Activated T-helper 1 cell treated with anti-CD3 and anti-CD28 coated beads, Interleukin-12 subunit alpha, Interleukin-12 subunit beta, Interleukin-2, Interleukin-4 antibody, amounts not matched to agents 30 ng/mL and 10 ng/mL and 1 ng/mL, durations not matched to agents 14 hours and 24 hours and 36 hours (primary cell): ENCODE results near the gene SCN8A. TPM values are rescaled to one million over a fixed set of nuclear protein-coding genes. Genes with fewer than 3 reads are reported as not detected.

ENCODE experiments used
- DNase-seq: peaks from one replicate; pipeline ENCODE4 v3.0.0; 2021; ENCODE audit warnings: low spot score
- H3K27ac Mint-ChIP-seq: one replicate; pipeline ENCODE4 v1.8.0; 2021; ENCODE audit warnings: mild to moderate bottlenecking, mixed read lengths
- H3K27me3 Mint-ChIP-seq: one replicate; pipeline ENCODE4 v1.8.0; 2022; ENCODE audit warnings: mild to moderate bottlenecking, moderate library complexity, mixed read lengths; ENCODE audit not compliant: insufficient read depth
- H3K36me3 Mint-ChIP-seq: one replicate; pipeline ENCODE4 v1.8.0; 2021; ENCODE audit warnings: low read depth, mixed read lengths
- H3K4me1 Mint-ChIP-seq: one replicate; pipeline ENCODE4 v1.8.0; 2021; ENCODE audit warnings: low read depth, mixed read lengths
- H3K4me3 Mint-ChIP-seq: one replicate; pipeline ENCODE4 v1.8.0; 2021; ENCODE audit warnings: mild to moderate bottlenecking, moderate library complexity, mixed read lengths
- H3K9me3 Mint-ChIP-seq: one replicate; pipeline ENCODE4 v1.8.0; 2021; ENCODE audit warnings: mixed read lengths
- intact Hi-C: fragments of 100-400 bp; cut with micrococcal nuclease; formaldehyde crosslinking; loops from one replicate; pipeline ENCODE4 v1.15.1; 2024
- total RNA-seq: library from RNA; stranded (reverse); gene quantifications from 2 replicates; pipeline ENCODE4 v1.2.3, GENCODE V29; 2022

The SCN8A gene
- total RNA-seq, 1 donor from 2014 or later, result 0.26 TPM

GRCh38 chr12:51748235-51748634 lies 157.2 kb downstream of the SCN8A start:
- intact Hi-C loops, result no loop called here
- Mint-ChIP-seq H3K9me3 (no peaks in the 10 kb centered on the region), H3K4me1 (no peaks in the 10 kb centered on the region), H3K27me3 (peaks cover 27% of the 10 kb centered on the region), H3K27ac (no peak overlapping the region), H3K36me3 (no peaks in the 10 kb centered on the region), H3K4me3 (no peak overlapping the region)
- no peak for DNase-seq

DNA sequence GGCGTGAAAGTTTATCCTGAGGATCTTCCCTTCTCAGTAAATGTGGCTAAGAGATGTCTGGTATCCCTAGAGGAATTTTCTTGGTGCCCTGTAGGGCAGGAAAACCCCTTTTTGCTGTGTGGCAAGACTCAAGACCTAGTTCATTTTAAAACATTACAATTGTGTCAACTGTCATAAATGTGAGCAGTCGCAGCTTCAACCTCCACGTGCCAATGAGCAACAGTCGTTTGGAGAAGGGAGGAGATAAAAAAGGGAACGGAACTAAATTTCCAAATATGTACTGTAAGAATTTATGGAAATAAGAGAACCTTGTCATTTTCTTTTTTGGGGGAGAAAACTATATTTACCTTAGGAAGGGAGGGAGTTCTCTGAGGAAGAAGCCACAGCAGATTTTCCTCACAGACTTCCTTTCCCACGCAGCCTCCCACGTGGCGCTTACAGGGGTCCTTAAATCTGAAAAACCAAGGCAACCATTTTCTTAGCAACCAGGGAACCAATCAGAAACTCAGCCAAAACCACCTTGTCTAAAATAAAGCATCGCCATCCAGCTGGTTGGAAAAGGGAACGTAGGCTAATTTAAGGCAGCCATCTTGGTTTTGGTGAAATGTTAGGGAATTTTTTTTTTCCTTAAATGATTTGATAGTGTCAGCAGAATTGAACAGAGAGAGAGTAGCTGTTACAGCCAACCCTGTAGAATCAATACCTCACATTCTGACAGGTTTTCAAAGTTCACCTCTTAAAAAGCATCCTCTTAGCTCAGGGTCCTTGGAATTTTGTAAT lies 158.4 kb downstream of the SCN8A start:
- Mint-ChIP-seq H3K4me3 (no peak overlapping the region), H3K36me3 (no peaks in the 10 kb centered on the region), H3K27me3 (peaks cover 30% of the 10 kb centered on the region), H3K9me3 (no peaks in the 10 kb centered on the region), H3K4me1 (no peaks in the 10 kb centered on the region), H3K27ac (no peak overlapping the region)
- intact Hi-C loops, result no loop called here
- DNase-seq, result no peak

- Mint-ChIP-seq H3K27me3 (peaks cover 30% of the 10 kb centered on the region), H3K27ac (no peak overlapping the region), H3K9me3 (no peaks in the 10 kb centered on the region), H3K4me3 (no peak overlapping the region), H3K36me3 (no peaks in the 10 kb centered on the region), H3K4me1 (no peaks in the 10 kb centered on the region)
- intact Hi-C loops, result no loop called here
- DNase-seq, result no peak
Observed at GRCh38 chr12:51749986-51750317, 158.9 kb downstream of the SCN8A start.

- intact Hi-C loops, result no loop called here
- Mint-ChIP-seq H3K4me3 (no peak overlapping the region), H3K4me1 (no peaks in the 10 kb centered on the region), H3K27me3 (peaks cover 31% of the 10 kb centered on the region), H3K9me3 (no peaks in the 10 kb centered on the region), H3K36me3 (no peaks in the 10 kb centered on the region), H3K27ac (no peak overlapping the region)
- no peak for DNase-seq
Observed at GRCh38 chr12:51751661-51752060, 160.6 kb downstream of the SCN8A start.

DNA sequence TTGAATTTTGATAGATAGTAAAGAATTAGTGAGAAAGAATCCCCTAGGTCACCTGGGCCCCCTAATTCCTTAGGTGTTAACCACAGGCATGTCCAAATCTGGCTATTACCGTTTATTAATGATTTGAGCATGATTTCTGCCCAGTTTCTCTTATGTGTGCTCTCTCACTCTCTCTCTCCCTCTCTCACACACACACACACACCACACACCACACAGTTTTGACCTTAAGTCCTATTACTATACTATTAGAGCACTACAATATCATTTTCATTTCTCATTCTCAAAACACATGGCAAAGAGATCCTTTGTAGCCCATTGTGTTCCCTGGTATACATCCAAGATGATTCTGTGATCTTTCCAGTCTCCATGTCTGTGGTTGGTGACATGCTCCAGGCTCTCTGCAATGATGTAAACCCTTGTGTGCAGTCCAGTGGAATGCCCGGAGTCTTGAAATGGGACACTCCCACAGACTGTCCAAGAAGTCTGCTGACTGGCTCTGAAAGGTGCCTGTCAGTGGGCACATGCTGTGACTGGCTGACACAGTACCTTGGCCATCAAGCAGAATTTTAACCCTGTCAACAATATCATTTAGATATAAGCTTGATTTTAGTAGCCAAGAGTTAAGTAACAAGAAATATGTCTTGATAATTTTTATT lies 161.3 kb downstream of the SCN8A start:
- intact Hi-C loops, result no loop called here
- Mint-ChIP-seq H3K27ac (no peak overlapping the region), H3K27me3 (peaks cover 31% of the 10 kb centered on the region), H3K36me3 (no peaks in the 10 kb centered on the region), H3K4me1 (no peaks in the 10 kb centered on the region), H3K4me3 (no peak overlapping the region), H3K9me3 (no peaks in the 10 kb centered on the region)
- no peak for DNase-seq

DNA sequence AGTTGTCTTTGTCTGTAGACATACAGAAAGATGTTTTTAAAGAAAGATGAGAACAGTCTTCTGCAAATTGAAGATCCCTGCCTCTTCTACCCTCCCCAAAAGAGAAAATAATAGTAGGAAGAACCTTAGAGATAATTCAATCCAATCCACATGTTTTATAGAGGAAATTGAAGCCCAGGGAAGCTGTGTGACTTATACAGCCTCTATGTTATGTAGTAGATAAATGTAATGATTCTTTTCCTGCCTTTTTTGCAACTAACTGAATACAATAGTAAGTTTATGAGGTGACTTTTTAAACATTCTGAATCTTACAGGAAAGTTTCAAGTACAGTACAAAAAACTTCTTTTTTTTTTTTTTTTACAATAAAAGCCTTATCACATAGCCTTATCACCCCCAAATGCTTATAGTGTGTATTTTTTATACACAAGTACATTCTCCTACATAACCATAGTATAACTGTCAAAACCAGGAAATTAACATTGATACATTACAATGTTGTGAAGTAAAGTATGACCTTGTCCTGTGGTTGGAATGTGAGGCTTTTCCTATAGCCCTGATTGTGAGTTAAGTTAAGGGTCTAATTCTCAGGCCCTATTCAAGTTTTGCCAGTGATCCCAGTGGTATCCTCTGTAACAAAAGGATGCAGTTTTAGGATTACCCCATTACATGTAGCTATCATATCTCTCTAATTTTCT lies 163.1 kb downstream of the SCN8A start:
- Mint-ChIP-seq H3K27ac (no peak overlapping the region), H3K4me1 (no peaks in the 10 kb centered on the region), H3K36me3 (no peaks in the 10 kb centered on the region), H3K4me3 (no peak overlapping the region), H3K27me3 (peaks cover 27% of the 10 kb centered on the region), H3K9me3 (no peaks in the 10 kb centered on the region)
- no peak for DNase-seq
- intact Hi-C loops, result no loop called here

GRCh38 chr12:51755251-51755650 lies 164.2 kb downstream of the SCN8A start:
- no peak for DNase-seq
- H3K27ac Mint-ChIP-seq, result no peak overlapping the region
- intact Hi-C loops, result no loop called here
- no peaks in the 10 kb centered on the region for H3K4me1 Mint-ChIP-seq
- H3K9me3 Mint-ChIP-seq, result no peaks in the 10 kb centered on the region
- H3K27me3 Mint-ChIP-seq, result peaks cover 27% of the 10 kb centered on the region
- no peak overlapping the region for H3K4me3 Mint-ChIP-seq
- H3K36me3 Mint-ChIP-seq, result no peaks in the 10 kb centered on the region

- no peaks in the 10 kb centered on the region for H3K4me1 Mint-ChIP-seq
- intact Hi-C loops, result no loop called here
Observed at GRCh38 chr12:51759175-51759574, 168.1 kb downstream of the SCN8A start.

DNA sequence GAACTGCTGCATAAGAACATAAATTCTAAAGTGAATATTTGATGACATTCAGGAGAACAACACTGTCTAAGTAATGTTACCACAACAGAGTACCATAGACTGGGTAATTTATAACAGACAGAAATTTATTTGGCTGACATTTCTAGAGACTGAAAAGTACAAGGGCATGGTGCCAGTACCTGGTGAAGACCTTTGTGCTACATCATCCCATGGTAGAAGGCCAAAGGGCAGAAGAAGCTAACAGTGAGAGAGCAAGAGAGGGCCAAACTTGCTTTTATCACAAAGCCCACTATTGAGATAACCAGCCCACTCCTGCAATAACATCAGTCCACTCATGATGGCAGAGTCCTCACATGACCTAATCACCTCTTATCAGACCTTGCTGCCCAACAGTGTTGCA lies 168.7 kb downstream of the SCN8A start:
- DNase-seq, result no peak
- peaks cover 5% of the 10 kb centered on the region for H3K27me3 Mint-ChIP-seq
- H3K27ac Mint-ChIP-seq, result no peak overlapping the region
- no peaks in the 10 kb centered on the region for H3K36me3 Mint-ChIP-seq
- intact Hi-C loops, result no loop called here
- no peaks in the 10 kb centered on the region for H3K4me1 Mint-ChIP-seq
- H3K9me3 Mint-ChIP-seq, result no peaks in the 10 kb centered on the region
- H3K4me3 Mint-ChIP-seq, result no peak overlapping the region

More at GRCh38 chr12:51759175-51759574, 168.1 kb downstream of the SCN8A start:
- peaks cover 8% of the 10 kb centered on the region for H3K27me3 Mint-ChIP-seq
- H3K4me3 Mint-ChIP-seq, result no peak overlapping the region
- no peak for DNase-seq
- H3K27ac Mint-ChIP-seq, result no peak overlapping the region
- no peaks in the 10 kb centered on the region for H3K9me3 Mint-ChIP-seq
- no peaks in the 10 kb centered on the region for H3K36me3 Mint-ChIP-seq

- Mint-ChIP-seq H3K4me1 (no peaks in the 10 kb centered on the region), H3K4me3 (no peak overlapping the region), H3K9me3 (no peaks in the 10 kb centered on the region), H3K27ac (no peak overlapping the region), H3K27me3 (peaks cover 4% of the 10 kb centered on the region), H3K36me3 (no peaks in the 10 kb centered on the region)
- intact Hi-C loops, result no loop called here
- no peak for DNase-seq
Observed at GRCh38 chr12:51760231-51760630, 169.2 kb downstream of the SCN8A start.

GRCh38 chr12:51763743-51764142 lies 172.7 kb downstream of the SCN8A start:
- Mint-ChIP-seq H3K36me3 (no peaks in the 10 kb centered on the region), H3K9me3 (no peaks in the 10 kb centered on the region), H3K4me3 (no peak overlapping the region), H3K4me1 (no peaks in the 10 kb centered on the region), H3K27me3 (peaks cover 2% of the 10 kb centered on the region), H3K27ac (no peak overlapping the region)
- no peak for DNase-seq
- intact Hi-C loops, result no loop called here

- intact Hi-C loops, result no loop called here
- Mint-ChIP-seq H3K4me3 (no peak overlapping the region), H3K27me3 (no peaks in the 10 kb centered on the region), H3K27ac (no peak overlapping the region), H3K4me1 (no peaks in the 10 kb centered on the region), H3K9me3 (no peaks in the 10 kb centered on the region), H3K36me3 (no peaks in the 10 kb centered on the region)
- no peak for DNase-seq
Observed at GRCh38 chr12:51766067-51766676, 175.1 kb downstream of the SCN8A start.

DNA sequence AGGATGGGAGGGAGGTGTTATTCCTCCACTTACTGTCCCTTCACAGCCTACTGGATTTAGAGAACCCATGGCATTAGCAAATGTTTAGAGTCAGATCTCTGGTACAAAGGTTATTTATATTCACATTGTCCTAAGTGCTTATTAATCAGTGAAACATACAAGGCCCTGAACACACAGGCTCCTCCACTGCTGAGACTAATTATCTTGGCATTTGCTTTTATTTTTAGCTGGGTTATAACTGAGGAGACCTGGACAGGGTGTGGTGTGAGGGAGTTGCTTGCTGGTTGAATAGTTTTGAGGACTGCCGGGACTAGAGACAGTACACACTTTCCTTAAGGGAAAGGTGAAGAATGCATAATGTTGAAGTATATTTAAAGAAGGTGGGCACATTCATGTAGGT lies 180.0 kb downstream of the SCN8A start:
- no peaks in the 10 kb centered on the region for H3K9me3 Mint-ChIP-seq
- no peak for DNase-seq
- peaks cover 5% of the 10 kb centered on the region for H3K27me3 Mint-ChIP-seq
- H3K27ac Mint-ChIP-seq, result no peak overlapping the region
- H3K4me3 Mint-ChIP-seq, result no peak overlapping the region
- intact Hi-C loops, result no loop called here
- no peaks in the 10 kb centered on the region for H3K36me3 Mint-ChIP-seq
- H3K4me1 Mint-ChIP-seq, result no peaks in the 10 kb centered on the region
